HFF-Myc (cell line): ENCODE results near the gene KDM4B.

Experiments
- DNase-seq: peaks from one replicate; pipeline ENCODE4 v3.0.0-alpha.2; 2011; ENCODE audit warnings: low read depth; ENCODE audit errors: extremely low read depth
- H3K4me3 ChIP-seq: replicated peaks from 2 replicates; pipeline ENCODE4 v1.5.1; 2011; ENCODE audit warnings: low read depth, mild to moderate bottlenecking, control low read depth, low read length
- CTCF ChIP-seq: IDR thresholded peaks from 2 replicates; pipeline ENCODE4 v1.5.1; 2012; ENCODE audit warnings: mild to moderate bottlenecking, low read depth, low read length, control low read depth; ENCODE audit errors: missing control alignments

Gene KDM4B

DNA sequence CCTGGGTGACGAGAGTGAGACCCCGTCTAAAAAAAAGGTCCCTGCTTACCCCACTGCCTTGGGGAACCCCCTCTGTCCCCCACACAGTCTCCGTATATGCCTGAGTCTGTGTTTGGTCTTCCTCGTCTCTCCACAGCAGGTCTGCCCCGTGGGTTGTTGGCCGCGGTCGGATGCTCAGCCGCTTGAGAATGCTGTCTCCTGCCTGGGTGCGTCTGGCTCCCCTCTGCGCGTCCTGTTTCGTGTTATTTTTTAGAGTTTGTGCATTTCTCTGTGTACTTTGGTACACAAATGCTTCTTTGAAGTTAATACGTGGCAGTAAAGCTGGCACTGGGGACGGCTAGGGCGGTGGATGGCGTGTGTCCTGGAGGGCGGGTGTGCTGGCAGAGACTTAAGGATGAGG lies 34.9 kb downstream of the KDM4B start:
- no peak for TF ChIP-seq CTCF
- H3K4me3 ChIP-seq, result no peak overlapping the region
- DNase-seq, result no peak

GRCh38 chr19:5005096-5005495 lies 36.2 kb downstream of the KDM4B start:
- no peak for TF ChIP-seq CTCF

DNA sequence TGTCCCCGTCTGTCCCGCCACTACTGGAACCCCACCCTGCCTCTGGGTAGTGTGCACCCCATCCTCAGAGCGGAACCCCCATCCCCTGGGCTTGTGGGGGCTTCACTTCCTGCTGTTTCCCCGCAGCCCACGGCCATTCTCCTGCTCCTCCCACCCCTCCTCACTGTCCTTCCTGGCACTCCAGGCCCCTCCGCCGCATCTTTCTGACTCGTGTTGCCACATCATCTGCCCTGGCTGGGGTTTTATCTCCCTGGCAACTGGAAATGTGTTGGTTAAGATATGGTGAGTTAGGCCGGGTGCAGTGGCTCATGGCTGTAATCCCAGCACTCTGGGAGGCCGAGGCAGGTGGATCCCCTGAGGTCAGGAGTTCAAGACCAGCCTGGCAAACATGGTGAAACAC lies 37.3 kb downstream of the KDM4B start:
- TF ChIP-seq CTCF, result no peak
- no peak overlapping the region for H3K4me3 ChIP-seq
- no peak for DNase-seq

More at GRCh38 chr19:5005096-5005495, 36.2 kb downstream of the KDM4B start:
- H3K4me3 ChIP-seq, result no peak overlapping the region
- no peak for DNase-seq

GRCh38 chr19:5006821-5007220 lies 37.9 kb downstream of the KDM4B start:
- DNase-seq, result no peak
- H3K4me3 ChIP-seq, result no peak overlapping the region
- TF ChIP-seq CTCF, result no peak

- no peak overlapping the region for H3K4me3 ChIP-seq
- no peak for DNase-seq
- TF ChIP-seq CTCF, result no peak
Observed at GRCh38 chr19:5011476-5012238, 42.7 kb downstream of the KDM4B start.

GRCh38 chr19:5012688-5013457 lies 44.0 kb downstream of the KDM4B start:
- DNase-seq, result no peak
- TF ChIP-seq CTCF, result no peak
- no peak overlapping the region for H3K4me3 ChIP-seq
